ENCODE measurements around the gene CORO1C. TPM values are rescaled to one million over a fixed set of nuclear protein-coding genes. Genes with fewer than 3 reads are reported as not detected.

CORO1C gene
- total RNA-seq, 1 donor from 2014 or later, result 307 TPM

DNA sequence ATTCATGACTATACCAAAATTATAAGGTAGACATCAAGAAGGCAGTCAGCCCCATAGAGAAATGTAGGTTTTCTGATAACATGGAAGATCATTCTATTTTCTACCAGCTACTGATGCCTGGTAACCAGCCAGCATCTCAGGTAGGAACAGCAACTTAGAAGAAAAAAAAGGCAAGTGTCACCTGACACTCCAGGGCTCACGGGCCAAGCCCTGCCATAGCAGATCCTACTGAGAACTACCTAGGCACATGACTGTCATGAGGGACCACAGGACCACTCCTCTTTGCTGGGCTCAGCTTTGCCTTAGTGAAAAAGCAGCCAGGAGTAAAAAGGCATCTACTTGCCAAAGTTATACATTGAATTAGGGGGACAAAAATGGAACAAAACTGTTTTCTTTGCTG is 33.4 kb downstream of the CORO1C start:
- no peaks in the 10 kb centered on the region for H3K9me3 ChIP-seq
- H3K27ac ChIP-seq, result no peak overlapping the region
- intact Hi-C loops (cut with DNase I), result no loop called here
- peaks cover 53% of the 10 kb centered on the region for H3K4me1 ChIP-seq
- DNase-seq (no peak), ATAC-seq (no peak)
- peaks cover 27% of the 10 kb centered on the region for H3K36me3 ChIP-seq
- no peaks in the 10 kb centered on the region for H3K27me3 ChIP-seq (ENCODE audit: low read depth)
- H3K4me3 ChIP-seq, result no peak overlapping the region
- TF ChIP-seq, protein P1, sequence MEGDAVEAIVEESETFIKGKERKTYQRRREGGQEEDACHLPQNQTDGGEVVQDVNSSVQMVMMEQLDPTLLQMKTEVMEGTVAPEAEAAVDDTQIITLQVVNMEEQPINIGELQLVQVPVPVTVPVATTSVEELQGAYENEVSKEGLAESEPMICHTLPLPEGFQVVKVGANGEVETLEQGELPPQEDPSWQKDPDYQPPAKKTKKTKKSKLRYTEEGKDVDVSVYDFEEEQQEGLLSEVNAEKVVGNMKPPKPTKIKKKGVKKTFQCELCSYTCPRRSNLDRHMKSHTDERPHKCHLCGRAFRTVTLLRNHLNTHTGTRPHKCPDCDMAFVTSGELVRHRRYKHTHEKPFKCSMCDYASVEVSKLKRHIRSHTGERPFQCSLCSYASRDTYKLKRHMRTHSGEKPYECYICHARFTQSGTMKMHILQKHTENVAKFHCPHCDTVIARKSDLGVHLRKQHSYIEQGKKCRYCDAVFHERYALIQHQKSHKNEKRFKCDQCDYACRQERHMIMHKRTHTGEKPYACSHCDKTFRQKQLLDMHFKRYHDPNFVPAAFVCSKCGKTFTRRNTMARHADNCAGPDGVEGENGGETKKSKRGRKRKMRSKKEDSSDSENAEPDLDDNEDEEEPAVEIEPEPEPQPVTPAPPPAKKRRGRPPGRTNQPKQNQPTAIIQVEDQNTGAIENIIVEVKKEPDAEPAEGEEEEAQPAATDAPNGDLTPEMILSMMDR (IDR thresholded peaks at IDR 0.05), result no peak

DNA sequence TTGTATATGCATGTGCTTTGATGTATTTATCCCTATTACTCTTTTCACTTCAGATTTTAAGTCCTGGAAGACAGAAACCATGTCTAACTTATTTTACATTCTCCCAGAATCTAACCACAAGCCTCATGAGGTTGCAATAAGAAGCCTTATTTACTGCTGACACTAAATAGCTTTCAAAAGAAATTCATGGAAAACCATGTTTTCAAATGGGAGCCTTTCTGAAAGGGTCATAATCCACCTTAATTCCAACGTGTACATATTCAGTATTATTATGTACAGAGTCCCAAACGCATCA is 34.4 kb downstream of the CORO1C start:
- intact Hi-C loops (cut with DNase I), result no loop called here
- peaks cover 27% of the 10 kb centered on the region for H3K36me3 ChIP-seq
- H3K27ac ChIP-seq, result no peak overlapping the region
- no peaks in the 10 kb centered on the region for H3K27me3 ChIP-seq (ENCODE audit: low read depth)
- no peaks in the 10 kb centered on the region for H3K9me3 ChIP-seq
- ATAC-seq (no peak), DNase-seq (no peak)
- peaks cover 54% of the 10 kb centered on the region for H3K4me1 ChIP-seq
- no peak overlapping the region for H3K4me3 ChIP-seq
- TF ChIP-seq, protein P1 (IDR thresholded peaks at IDR 0.05), result no peak

DNA sequence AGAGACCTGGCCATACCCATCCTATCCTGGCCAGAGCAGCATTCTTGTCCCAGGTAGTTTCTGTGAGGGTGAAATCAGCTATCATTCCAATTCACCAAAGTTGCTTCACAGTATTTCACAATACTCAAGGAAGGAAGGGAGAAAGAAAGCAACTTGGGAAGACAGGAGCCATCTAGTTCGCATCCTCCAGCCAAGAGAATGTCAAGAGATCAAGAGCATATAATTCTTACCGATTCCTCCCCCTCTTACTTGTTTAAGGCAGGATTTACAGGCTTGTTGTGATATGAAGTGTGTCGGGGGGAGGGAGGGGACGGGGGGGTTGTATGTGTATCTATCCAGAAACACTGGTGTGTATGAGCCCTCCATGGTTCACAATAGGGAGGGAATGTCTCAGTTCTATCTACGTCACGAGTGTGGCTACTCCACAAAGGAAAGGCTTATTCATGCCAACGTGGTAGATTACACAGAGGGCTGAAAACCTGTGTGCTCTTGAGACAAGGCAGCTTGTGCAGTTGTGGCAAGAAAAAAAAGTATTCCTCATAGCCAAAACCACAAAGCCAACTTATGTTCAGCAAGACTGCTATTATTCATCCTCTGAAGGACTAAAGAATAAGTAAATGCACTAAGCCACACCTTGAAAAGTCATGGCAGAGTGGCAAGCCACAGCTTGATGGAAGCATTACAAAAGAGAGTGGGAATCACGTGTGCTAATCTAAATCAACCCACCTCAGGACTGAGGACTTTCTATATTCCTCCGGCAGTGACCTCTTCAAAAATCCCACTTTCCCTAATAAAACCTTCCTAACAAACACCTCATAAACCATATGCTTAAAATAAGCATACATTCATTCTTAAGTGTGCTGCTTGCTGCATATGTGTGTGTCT is 35.0 kb downstream of the CORO1C start:
- ATAC-seq (peak; percentile 44 to 60), DNase-seq (no peak)
- TF ChIP-seq, protein P1 (IDR thresholded peaks at IDR 0.05), result no peak
- no peaks in the 10 kb centered on the region for H3K27me3 ChIP-seq (ENCODE audit: low read depth)
- H3K36me3 ChIP-seq, result peaks cover 27% of the 10 kb centered on the region
- peak overlapping the region; percentile 28 for H3K27ac ChIP-seq
- peaks cover 54% of the 10 kb centered on the region for H3K4me1 ChIP-seq
- intact Hi-C loops (cut with DNase I), result no loop called here
- no peak overlapping the region for H3K4me3 ChIP-seq
- no peaks in the 10 kb centered on the region for H3K9me3 ChIP-seq

DNA sequence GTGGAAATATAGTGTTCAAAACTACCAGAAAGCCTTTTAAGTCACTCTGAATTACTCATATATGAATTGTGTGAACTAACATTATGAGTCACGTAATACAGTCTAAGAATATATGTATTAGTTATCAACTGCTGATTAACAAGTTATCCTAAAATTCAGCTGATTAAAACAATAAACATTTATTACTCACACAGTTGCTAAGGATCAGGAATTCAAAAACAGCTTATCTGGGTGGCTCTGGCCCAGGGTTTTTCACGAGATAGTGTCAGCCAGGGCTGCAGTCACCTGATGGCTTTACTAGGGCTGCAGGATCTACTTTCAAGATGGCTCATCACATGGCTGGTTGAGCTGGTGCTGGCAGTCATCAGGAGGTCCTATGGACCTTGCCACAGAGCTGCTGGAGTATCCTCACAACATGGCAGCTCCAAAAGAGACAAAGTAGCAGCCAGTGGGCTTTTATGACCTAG is 36.5 kb downstream of the CORO1C start:
- Histone ChIP-seq H3K4me1 (peaks cover 55% of the 10 kb centered on the region), H3K9me3 (no peaks in the 10 kb centered on the region), H3K4me3 (no peak overlapping the region), H3K27ac (no peak overlapping the region), H3K27me3 (ENCODE audit: low read depth) (no peaks in the 10 kb centered on the region), H3K36me3 (peaks cover 15% of the 10 kb centered on the region)
- TF ChIP-seq, protein P1 (IDR thresholded peaks at IDR 0.05), result no peak
- no peak for ATAC-seq
- no peak for DNase-seq
- intact Hi-C loops (cut with DNase I), result no loop called here

DNA sequence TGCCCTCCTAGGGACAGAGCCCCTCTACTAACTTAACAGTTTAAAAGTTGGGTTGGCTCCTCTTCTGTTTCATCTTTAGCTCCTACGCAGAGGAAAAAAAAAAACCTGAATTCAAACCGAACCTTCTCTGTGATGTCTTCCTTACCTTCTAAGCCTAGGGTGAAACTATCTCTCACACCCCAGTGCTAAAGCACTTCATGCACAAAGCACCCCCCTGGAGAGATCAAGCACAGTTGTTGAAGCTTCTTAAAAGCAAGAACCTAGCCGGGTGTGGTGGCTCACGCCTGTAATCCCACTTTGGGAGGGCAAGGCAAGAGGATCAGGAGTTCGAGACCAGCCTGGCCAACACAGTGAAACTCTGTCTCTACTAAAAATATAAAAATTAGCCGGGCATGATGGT is 37.6 kb downstream of the CORO1C start:
- TF ChIP-seq, protein P1 (IDR thresholded peaks at IDR 0.05), result no peak
- DNase-seq (no peak), ATAC-seq (no peak)
- Histone ChIP-seq H3K27ac (peak overlapping the region; percentile 86), H3K27me3 (ENCODE audit: low read depth) (no peaks in the 10 kb centered on the region), H3K36me3 (peaks cover 5% of the 10 kb centered on the region), H3K4me3 (no peak overlapping the region), H3K4me1 (peaks cover 59% of the 10 kb centered on the region), H3K9me3 (no peaks in the 10 kb centered on the region)
- intact Hi-C loops (cut with DNase I), result no loop called here

Data from lower lobe of right lung (tissue), 2 donors.